SKM-1 (cell line): ENCODE measurements around the gene TNFRSF12A.
"Not testable (repeated sequence)": the region's sequence is repeated elsewhere in the genome, so short reads cannot be mapped to it uniquely, and the experiment has no call there.

Source experiments
- DNase-seq: peaks from one replicate; lab custom pipeline; 2025; ENCODE audit not compliant: unreplicated experiment; lab: John Stamatoyannopoulos, UW

Gene TNFRSF12A

DNA sequence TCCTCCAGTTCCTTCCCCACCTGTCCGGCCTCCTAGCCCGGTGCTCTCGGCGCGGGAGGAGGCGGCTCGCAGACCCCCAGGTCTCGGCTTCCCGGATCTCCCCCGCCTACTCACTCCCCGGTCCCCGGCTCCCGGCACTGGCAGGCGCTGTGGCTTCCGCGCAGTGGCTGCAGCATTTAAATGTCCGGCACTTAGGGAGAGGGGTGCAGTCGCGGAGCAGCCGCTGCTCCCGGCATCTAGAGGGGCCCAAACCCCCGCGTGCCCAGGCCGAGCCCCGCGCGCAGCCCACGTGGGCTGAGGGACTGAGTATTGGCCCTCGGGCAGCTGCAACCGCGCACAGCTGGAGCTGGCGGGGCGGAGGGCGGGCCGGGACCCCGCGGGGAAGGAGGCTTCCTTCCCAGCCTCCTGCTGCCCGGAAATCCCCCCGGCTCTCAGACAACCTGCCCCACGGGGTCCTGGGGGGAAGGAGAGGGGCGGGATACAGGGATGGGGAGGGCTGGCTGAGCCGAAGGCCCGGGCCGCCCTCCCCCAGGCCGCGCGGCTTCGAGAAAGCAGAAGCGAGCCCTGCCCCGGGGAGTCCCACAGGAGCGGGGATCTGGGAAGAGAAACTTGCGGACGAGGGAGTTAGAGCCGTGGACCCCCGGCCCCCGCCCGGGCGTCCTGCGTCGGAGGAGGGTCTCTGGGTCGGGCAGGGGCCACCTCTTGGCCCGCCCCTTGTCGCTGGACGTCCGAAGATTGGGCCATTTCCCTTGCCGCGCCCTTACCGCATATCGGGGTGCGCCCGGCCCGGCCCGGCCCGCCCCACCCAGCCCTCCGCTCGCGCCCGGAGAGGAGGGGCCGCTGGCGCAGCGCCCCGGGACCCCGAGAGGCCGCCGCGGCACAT lies 25.8 kb downstream of the TNFRSF12A start, which contains the start of gene MMP25:
Gene MMP25 (plus strand): TSS at position 804 of the 883 bp plus-strand sequence. CDS start 357 bp downstream, outside the sequence.
- DNase-seq, result no peak

DNA sequence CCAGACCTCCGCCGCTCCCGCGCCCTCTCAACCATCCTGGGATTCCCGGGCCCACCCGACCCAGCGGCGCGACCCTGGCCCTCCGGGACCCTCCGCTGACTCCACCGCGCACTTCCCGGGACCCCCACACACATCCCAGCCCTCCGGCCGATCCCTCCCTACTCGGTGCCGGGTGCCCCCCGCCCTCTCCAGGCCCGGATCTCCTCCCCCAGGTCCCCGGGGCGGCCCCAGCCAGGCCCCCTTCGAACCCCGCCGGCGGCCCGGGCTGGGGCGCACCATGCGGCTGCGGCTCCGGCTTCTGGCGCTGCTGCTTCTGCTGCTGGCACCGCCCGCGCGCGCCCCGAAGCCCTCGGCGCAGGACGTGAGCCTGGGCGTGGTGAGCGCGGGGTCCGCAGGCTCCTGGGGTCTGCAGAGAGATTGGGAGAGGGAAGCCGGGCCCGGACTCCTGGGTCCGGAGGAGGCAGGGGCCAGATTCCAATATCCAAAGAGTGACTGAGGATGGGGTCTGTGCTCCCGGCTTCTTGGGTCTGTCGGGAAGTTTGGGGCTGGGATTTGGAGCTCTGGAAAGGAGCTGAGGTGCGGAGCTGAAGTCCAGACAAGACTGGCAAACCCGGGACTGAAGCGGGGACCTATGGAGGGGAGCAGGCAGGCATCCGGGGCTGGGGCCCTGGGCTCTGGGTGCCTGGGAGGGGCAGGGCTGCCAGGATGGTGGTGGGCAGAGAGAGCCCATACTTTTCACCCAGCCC lies 26.6 kb downstream of the TNFRSF12A start:
- DNase-seq, result no peak

DNA sequence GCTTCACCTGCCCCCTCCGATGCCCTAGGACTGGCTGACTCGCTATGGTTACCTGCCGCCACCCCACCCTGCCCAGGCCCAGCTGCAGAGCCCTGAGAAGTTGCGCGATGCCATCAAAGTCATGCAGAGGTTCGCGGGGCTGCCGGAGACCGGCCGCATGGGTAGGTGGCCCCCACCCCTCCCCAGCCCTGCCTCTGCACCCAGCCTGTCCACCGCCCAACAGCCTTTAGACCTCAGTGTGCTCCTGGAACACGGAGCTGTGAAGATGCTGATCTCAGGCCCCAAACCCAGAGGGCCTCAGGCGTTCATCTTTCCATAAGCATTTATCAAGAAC lies 27.2 kb downstream of the TNFRSF12A start:
- DNase-seq, result no peak

DNA sequence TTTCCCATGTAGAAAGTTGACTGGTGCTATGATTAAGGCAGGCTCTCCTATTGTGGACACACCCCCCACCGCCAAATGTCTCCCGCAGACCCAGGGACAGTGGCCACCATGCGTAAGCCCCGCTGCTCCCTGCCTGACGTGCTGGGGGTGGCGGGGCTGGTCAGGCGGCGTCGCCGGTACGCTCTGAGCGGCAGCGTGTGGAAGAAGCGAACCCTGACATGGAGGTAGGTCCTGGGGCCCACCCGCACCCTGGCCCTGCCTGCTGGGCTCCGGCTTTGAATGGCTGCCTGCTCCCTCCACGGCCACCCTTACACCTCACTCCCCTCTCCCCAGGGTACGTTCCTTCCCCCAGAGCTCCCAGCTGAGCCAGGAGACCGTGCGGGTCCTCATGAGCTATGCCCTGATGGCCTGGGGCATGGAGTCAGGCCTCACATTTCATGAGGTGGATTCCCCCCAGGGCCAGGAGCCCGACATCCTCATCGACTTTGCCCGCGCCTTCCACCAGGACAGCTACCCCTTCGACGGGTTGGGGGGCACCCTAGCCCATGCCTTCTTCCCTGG lies 29.8 kb downstream of the TNFRSF12A start:
- DNase-seq, result no peak

DNA sequence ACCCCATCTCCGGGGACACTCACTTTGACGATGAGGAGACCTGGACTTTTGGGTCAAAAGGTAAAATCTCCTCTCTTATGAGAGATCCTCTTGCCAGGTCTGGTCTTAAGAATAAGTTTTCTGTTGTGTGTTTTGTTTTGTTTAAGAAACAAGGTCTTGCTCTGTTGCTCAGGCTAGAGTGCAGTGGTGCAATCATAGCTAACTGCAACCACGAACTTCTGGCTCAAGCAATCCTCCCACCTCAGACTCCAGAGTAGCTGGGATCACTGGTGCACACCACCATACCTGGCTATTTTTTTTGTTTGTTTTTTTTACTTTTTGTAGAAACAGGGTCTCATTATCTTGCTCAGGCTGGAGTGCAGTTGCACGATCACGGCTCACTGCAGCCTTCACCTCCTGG lies 30.3 kb downstream of the TNFRSF12A start:
- DNase-seq, result no peak

DNA sequence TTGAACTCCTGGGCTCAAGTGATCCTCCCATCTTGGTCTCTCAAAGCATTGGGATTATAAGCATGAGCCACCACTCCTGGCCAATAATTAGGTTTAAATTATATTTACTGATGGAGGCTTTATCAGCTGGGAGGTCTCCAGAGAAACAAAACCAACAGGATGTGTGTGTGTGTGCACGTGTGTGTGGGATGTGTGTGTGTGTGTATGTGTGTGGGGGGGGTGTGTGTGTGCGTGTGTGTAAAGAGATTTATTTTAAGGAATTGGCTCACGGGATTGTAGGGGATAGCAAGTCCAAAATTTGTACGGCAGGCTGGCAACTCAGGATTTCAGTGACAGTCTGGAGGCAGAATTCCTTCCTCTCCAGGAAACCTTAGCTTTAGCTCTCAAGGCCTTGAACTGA lies 30.8 kb downstream of the TNFRSF12A start:
- no peak for DNase-seq

DNA sequence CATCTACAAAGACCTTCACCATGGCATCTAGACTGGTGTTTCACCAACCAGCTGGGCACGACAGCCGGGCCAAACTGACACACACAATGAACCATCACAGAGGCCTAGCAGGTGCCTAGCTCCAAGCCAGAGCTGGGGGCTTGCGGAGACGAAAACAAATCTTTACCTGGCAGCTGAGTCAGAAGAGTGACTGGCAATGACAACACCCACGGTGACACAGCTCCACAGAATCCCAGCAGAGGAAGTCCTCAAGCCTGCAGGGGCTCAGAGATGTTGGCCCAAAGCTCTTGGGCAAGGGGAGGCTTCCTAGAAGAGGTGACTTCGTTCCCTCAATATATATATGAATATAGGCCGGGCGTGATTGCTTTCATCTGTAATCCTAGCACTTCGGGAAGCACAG lies 31.3 kb downstream of the TNFRSF12A start:
- DNase-seq, result no peak

DNA sequence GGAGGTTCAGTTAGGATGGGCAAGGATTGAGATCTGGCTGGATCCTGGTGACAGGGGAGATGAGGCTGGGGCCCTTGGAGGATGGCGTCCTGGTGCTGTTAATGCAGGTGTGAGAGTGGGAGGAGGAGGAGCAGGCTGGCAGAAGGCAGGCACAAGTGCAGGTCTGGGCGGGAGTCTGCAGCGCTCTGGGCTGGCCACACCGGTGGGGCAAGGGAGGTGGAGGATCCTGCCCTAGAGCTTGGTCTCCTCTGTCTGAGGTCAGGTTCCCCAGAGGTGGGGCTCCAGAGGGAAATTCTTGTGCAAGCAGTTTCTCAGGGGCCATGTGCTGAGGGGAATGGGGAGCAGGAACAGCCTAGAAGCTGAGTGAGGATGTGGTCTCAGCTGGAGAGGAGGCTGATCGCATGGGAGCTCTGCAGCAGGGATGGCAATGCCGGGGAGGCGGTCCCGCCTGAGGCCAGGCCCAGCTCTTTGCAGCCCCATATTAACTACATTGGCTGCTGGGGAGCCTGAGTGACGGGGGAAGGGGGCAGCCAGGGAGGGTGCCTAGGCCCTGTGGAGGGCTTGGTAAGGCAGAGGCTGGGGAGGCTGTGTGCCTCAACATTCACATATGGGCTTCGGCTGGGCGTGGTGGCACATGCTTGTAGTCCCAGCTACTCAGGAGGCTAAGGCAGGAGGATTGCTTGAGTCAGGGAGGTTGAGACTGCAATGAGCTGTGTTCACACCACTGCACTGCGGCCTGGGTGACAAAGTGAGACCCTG lies 32.6 kb downstream of the TNFRSF12A start:
- not testable (repeated sequence) for DNase-seq

DNA sequence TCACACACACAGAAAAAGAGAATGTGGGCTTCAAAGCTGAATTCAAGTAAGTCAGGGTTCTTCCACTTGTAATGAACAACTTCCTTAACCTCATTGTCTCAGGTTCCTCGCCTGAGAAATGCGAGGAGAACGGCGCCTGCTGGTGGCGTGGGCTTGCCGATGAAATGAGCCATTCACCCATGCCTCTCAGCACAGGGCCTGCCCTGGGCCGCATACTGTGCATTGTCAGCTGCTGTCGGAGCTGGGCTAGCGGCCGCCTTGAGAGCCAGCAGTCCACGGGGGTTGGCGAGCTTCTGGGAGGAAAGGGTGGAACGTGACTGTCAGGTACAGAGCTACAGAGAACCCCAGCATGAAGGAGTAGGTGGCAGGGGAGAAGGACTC lies 33.2 kb downstream of the TNFRSF12A start:
- DNase-seq, result not testable (repeated sequence)

DNA sequence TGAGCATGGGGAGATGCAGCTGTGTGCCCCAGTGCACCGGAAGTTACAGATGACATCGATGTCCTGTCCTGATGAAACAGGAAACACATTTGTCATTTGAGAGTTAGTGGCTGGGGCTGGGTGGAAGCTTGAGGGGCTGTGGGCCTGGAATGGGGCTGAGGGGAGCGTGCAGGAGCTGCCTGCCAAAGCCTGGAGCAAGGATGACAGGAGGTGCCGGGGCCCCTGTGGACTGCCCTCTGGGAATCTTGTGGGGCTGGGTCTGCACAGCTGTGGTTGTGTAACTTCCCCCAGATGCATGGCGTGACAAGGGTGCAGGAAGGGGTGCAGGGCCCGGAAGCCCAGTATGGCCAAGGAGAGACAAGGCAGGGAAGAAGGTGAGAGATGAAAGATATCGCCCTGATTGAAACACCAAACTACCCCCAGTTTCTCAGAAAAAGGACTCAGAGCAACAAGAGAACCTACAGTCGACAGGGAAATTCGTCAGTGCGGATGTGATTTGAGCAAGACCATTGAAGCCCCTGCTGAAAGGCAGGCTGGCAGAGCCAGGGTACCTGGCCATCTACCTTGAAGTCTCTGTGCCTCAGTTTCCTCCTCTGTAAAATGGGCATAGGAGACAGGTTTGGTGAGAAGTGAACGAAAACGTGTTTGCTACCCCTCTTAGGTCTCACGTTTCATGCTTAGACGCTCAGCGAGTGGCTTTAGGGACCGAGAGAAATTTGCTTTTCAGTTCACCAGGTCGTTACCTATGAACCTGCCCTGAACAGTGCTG lies 35.0 kb downstream of the TNFRSF12A start:
- peak; percentile 43 for DNase-seq

DNA sequence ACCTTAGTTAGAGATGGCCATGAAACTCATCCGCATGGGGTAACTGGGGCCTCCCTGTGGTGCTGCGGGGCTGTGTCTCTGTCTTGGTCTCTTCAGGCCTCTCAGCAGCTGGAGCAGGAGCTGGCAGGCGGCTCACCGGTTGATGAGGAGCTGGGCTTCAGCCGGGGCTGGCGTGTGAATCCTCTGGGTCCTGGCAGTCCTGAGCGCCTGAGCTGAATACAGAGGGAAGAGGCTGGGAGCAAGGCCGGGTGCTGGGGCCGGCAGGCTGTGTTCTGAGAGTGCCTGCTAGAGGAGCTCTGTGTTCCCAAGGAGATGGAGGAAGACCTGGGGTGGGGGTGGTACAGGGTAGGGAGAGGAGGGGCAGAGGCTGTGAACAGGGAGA lies 35.6 kb downstream of the TNFRSF12A start:
- not testable (repeated sequence) for DNase-seq

DNA sequence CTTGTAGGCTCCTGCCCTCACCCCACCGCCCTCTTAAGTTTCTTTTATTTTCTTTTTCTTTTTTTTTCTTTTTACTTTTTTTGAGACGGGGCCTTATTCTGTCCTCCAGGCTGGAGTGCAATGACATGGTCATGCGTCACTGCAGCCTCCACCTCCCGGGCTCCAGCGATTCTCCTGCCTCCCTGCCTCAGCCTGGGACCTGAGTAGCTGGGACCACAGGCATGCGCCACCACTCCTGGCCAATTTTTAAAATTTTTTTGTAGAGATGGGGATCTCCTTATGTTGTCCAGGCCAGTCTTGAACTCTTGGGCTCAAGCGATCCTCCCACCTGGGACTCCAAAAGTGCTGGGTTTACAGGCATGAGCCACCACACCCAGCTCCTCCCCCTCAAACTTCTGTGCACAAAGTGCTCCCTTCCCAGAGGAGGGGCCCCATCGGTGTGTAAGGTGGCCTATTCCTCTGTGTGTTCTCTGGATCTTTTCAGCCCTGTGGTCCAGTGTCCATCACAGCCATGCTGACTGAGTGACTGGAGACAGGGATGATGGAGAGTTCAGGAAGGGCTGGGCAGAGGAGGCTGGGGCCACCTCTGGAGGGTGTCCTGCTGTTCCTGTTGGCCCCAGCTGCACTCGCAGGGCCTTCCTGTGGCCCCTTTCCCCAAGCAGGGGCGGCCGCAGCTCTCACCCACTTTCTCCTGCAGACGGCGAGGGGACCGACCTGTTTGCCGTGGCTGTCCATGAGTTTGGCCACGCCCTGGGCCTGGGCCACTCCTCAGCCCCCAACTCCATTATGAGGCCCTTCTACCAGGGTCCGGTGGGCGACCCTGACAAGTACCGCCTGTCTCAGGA lies 36.4 kb downstream of the TNFRSF12A start:
- no peak for DNase-seq

DNA sequence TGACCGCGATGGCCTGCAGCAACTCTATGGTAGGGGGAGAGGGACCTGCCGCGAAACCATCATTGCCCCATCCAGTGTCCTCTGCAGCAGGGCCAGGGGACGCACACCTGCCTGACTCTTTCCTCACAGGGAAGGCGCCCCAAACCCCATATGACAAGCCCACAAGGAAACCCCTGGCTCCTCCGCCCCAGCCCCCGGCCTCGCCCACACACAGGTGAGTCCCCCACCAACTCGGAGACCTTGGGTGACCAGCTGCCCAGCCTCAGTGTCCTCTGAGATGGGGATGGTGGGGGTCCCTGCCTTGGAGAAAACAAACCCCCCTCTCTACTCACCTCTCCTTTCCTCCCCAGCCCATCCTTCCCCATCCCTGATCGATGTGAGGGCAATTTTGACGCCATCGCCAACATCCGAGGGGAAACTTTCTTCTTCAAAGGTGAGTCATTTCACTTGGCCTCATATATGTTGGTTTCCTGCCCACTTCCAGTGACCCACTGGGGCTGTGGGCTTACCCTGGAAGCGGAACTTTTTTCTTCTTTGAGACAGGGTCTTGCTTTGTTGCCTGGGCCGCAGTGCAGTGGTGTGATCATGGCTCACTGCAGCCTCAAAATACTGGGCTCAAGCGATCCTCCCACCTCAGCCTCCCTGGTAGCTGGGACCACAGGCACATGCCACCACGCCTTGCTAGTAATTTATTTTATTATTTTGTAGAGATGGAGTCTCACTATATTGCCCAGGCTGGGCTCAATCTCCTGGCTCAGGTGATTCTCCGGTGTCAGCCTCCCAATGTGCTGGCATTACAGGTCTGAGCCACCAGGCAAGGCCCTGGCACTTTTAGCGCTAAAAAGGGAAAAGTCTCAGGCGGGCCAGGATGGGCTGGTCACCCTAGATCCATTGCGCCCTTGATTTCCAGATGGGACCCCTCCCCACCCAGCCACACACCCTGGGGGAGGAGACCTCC lies 37.3 kb downstream of the TNFRSF12A start:
- no peak for DNase-seq

DNA sequence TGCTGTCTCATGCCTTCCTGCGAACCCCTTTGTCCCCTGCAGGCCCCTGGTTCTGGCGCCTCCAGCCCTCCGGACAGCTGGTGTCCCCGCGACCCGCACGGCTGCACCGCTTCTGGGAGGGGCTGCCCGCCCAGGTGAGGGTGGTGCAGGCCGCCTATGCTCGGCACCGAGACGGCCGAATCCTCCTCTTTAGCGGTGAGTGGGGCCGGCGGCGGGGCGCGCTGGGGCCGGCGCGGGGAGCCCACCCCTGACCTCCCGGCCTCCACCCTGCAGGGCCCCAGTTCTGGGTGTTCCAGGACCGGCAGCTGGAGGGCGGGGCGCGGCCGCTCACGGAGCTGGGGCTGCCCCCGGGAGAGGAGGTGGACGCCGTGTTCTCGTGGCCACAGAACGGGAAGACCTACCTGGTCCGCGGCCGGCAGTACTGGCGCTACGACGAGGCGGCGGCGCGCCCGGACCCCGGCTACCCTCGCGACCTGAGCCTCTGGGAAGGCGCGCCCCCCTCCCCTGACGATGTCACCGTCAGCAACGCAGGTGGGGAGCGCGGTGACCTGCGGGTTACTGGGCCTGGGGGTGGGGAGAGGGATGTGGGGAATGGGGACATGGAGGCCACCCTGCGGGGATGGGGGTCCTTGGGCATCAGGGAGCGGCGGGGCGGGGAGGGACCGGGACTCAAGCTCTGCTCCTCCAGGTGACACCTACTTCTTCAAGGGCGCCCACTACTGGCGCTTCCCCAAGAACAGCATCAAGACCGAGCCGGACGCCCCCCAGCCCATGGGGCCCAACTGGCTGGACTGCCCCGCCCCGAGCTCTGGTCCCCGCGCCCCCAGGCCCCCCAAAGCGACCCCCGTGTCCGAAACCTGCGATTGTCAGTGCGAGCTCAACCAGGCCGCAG lies 38.2 kb downstream of the TNFRSF12A start:
- no peak for DNase-seq

DNA sequence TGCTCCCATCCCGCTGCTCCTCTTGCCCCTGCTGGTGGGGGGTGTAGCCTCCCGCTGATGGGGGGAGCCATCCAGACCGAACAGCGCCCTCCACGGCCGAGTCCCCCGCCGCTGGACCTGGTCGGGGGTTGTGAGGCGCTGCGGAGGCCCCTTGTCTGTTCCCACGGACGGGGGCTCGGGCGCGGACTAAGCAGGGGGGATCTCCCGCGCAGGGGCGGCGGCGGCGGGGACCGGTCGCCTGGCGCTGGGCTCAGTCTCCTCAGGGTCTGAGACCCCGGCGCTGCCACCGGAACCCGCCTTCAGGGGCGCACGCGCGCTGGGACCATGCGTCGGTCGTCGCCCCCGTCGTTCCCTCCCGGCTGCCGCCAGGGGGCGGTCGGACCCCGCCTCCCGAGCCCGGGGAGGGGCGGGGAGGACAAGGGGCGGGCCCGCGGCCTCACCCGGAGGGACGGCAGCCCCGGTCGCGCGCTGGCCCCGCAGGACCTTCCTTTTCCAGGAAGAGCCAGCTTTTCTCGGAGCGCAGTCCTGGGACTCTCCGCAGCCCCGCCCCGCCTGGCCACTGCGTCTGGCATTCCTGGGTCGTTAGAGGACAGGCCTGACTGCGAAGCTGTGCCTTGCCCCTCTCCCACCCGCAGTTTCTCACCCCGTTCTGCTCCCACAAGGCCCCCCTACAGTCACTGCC lies 39.0 kb downstream of the TNFRSF12A start:
- DNase-seq, result peak; percentile 61

DNA sequence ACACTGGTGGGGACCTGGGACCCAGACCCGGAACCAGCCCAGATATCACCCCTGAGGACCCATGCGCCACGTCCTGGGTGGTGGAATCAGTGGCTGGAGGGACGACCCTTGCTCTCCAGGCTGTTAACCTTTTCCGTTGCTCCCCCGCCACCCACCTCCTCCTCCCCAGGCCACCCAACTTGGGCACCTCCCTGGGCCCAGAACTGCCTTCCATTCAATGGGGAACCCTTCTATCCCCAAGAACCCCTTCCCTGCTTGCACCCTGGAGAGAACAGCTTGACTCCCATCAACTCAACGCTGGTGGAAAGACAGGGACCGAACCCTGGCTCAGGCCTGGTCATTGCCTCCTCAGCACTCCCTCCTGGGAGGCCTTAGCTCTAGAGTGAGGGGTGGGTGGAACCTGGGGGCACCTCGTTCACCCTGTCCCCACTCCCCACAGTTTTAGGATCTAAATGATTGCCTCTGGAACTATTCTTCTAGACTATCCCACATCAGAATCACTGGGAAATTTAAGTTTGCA lies 39.6 kb downstream of the TNFRSF12A start:
- no peak for DNase-seq
